Measurements from ENCODE around the gene C14orf132. TPM values are rescaled to one million over a fixed set of nuclear protein-coding genes. Genes with fewer than 3 reads are reported as not detected.

Gene C14orf132
- total RNA-seq: 0.11 and 0.79 TPM in 2 replicates

DNA sequence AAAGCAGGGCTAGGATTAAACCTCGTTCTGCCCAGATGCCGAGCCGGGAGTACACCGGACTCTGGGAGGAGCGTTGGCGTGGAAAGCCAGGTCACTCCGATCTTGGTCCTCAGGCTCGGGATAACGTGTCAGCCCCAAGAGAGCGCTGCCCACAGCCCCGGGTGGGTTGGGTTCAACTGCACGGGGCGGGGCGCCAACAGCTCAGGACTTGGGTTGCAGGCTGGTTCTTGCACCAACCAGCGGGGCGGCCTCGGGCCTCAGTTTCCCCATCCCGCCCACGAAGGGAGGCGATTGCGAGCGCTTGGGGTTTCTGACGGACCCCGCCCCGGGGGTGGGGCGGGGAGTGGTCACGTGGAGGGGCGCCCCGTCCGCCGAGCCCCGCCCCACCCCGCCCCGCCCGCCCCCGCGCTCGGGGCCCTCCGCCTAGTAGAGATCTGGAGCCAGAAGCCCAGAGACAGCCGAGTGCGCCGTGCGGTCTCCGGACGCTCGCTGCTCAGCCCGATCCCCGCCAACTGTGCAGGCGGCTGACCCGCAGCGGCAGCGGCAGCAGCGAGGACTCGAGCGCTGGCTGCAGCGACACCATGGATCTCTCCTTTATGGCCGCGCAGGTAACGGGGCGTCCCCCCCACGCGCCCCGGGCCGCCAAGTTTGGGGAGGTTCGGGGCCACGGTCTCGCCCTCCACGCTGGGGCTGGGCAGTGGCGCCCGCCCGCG is at the start of gene C14orf132:
Gene C14orf132 (plus strand): TSS at position 443 of the 713 bp plus-strand sequence. CDS start 139 bp downstream, at position 582.

Small RNA genes lying within 50 kb of the gene (small RNA-seq; reads per million reads assigned to genes)
- gene AL137190.1: not detected

Other genes starting within 250 kb of the C14orf132 start
- gene TUNAR, start 162.5 kb upstream of the C14orf132 start, total RNA-seq: not detected in 2 replicates
- 0.22 and 2.4 TPM in 2 replicates for gene BDKRB2, start 165.5 kb downstream of the C14orf132 start, total RNA-seq
- not detected in 2 replicates for gene BDKRB1, start 216.8 kb downstream of the C14orf132 start, total RNA-seq

All from placental epithelial cell (primary cell).